NCI-H446 treated with DMSO at 0.1 percent for 48 hours (cell line): Measurements from ENCODE around the gene UAP1L1.
"Not testable (repeated sequence)": the region's sequence is repeated elsewhere in the genome, so short reads cannot be mapped to it uniquely, and the experiment has no call there.

ENCODE experiments used
- DNase-seq: peaks from one replicate; lab custom pipeline; 2025; lab: John Stamatoyannopoulos, UW

The UAP1L1 gene

GRCh38 chr9:137057545-137057944 lies 19.8 kb upstream of the UAP1L1 start:
- DNase-seq: peak; percentile 61

DNA sequence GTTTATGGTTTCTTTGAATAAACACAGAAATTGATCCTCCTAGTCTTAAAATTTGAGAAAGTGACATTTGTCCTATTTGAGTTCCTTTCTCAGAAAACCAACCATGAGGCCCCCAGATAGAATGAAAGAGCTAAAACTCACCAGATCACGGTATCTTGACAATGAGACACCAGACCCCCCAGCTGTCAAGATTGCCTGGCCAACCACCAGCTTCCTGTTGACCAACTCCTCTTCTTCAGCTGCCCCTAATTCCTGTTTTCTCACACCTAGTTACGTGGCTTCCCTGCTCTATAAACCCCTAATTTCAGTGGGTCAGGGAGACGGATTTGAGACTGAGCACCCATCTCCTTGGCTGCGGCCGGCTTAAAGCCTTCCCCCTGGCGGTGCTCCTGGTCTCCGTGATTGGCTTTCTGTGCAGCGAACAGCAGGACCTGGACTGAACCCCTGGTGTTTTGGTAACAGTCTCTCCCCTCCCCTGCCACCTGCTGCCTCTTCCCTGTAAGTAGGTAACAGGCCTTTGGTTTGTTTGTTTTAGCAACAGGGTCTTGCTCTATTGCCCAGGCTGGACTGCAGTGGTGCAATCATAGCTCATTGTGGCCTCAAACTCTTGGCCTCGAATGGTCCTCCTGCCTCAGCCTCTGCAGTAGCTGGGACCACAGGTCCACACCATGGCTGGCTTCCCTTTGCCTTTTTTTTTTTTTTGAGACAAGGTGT lies 18.6 kb upstream of the UAP1L1 start:
- DNase-seq: no peak

- no peak for DNase-seq
These were observed 14.9 kb upstream of the UAP1L1 start for GRCh38 chr9:137062384-137062783.

DNA sequence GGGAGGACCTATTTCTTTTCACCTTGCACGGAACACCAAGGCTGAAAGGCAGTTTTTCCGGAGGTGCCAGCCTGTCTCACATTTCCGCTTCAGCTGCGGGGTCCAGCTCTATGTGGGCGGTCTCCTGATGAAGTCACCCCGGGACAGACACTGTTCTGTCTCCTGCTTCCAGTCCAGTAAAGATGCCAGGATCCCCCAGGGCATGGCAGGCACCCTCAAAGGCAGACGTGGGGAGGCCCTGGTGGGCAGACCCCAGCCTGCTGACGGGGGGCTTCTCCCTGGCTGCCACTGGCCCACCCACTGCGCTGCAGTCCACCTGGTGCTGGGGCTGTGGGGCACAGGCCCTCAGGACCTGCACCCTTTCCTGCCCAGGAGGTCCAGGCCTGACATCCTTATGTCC lies 14.5 kb upstream of the UAP1L1 start:
- DNase-seq: not testable (repeated sequence)

DNA sequence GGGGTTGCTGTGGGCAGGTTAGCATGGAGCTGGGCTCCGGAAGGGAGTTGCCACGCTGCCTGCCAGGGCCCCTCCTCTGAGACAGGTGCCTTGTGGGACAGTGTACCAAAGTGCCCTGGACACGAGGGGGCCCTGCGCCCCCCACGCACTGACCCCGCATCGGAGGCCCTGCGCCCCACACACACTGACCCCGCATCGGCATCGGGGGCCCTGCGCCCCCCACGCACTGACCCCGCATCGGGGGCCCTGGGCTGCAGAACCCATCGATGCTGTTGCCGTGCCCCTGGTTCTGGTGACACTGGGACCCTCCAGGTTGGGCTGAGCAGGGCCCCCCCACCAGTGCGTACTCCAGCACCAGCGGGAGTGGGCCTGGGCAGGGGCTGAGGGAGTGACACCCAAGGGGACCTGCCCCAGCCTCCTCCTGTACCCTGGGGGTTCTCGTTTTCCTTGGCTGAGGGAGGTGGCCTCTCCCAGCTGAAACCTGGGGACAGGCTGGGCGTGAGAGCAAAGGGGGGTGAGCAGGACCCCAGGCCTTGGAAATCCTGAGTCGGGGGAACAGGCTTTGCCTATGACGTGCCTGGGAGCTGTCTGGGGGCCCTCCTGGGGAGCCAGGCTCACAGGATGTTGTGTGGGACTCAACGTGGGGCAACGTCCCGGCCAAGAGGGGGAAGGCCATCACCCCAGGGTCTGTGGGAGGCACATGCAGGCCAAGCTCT lies 13.8 kb upstream of the UAP1L1 start:
- DNase-seq: no peak

- DNase-seq: no peak
These were observed 13.1 kb upstream of the UAP1L1 start for GRCh38 chr9:137064027-137064879.

- no peak for DNase-seq
These were observed 12.5 kb upstream of the UAP1L1 start for GRCh38 chr9:137064880-137065164.

- DNase-seq: no peak
These were observed 11.9 kb upstream of the UAP1L1 start for GRCh38 chr9:137065336-137065967.

DNA sequence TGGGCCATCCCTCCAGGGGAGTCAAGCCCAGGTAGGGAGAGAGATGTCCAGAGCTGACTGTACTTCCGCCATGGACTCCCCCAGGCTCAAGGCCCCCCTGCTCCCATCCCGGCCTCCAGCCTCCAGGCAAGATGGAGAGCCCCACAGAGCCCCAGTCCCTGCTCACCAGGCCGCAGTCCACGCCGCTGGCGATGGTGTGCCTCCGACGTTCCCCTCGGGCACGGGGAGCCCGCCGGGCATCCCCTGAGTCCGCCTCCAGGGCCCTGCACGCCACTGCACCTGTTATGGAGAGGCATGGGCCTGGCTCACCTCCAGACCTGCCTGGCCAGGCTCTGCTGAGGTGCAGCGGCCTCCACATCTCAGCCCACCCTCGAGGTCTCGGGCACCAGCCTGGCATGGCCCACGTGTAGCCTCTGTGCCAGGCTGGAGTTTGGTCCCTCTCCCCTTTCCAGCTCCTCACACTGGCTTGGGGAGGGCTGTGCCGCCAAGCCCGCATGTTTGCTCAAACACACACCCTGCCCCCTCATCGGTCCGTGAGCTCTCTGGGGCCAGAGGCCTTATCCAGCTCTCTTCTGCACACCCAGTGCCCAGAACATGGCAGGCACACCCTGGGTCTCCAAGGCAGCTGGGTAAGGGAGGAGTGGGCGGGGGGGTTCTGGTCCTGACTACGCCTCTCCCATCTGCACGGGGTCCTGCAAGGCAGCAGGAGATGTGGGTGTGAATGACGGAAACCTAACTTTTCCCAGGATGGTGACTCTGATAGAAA lies 11.0 kb upstream of the UAP1L1 start:
- DNase-seq: no peak

DNA sequence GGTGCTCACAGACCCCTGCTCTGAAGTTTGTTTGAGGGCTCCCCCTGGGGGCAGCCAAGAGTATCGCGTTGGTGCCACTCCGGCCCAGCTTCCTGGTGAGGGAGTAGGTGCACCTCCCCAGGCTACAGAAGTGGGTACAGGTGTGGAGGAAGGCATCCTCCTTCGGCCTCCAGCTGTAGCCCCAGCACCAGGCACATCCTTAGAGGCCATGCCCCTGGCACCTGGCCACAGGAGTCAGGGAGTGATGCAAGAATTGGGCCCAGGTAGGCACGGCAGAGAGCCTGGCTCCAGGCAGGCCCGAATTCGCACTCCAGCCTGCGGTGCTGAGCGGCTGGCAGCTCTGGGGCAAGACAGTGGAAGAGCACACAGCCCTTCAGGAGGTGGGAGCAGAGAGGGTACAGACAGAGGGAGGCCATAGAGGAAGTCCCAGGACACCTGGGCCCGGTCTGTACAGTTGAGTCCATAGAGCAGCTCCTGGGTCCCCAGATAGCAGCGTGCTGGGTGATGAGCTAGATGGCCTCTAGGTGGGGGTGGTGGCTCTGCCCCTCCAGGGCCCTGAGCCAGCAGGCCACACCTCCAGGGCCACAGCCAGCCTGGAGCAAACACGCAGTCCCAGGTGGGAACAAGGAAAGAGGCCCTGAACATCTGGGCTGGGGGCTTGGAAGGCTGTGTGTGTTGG lies 9.3 kb upstream of the UAP1L1 start:
- DNase-seq: peak; percentile 37

GRCh38 chr9:137068539-137069507 lies 8.5 kb upstream of the UAP1L1 start:
- DNase-seq: no peak

DNA sequence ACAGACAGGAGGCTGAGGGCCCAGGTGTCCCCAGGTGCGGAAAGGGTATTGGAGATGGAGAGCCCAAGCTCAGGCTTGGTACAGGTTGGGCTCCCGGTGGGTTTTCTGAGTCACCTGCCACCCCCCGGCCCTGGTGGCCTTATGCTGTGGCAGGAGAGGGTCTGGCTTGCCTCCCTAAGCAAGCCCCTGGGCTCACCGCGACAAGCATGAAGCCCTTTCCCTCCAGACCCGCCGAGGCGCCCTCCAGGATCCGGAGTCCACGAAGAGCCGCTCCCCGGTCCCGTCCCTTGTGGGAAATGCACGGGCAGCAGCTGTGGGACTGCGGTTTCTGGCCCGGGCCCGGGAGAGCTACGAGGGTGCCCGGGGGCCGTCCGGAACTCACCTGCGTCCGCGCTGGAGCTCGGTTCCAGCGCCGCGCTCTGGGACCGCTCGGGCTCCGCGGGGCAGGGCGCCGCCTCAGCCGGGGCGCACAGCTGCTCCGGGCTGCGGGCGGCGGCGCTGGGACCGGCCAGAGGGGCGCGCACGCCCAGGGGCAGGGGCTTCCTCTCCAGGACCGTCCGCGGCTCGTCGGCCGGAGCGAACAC lies 7.7 kb upstream of the UAP1L1 start:
- DNase-seq: no peak

DNA sequence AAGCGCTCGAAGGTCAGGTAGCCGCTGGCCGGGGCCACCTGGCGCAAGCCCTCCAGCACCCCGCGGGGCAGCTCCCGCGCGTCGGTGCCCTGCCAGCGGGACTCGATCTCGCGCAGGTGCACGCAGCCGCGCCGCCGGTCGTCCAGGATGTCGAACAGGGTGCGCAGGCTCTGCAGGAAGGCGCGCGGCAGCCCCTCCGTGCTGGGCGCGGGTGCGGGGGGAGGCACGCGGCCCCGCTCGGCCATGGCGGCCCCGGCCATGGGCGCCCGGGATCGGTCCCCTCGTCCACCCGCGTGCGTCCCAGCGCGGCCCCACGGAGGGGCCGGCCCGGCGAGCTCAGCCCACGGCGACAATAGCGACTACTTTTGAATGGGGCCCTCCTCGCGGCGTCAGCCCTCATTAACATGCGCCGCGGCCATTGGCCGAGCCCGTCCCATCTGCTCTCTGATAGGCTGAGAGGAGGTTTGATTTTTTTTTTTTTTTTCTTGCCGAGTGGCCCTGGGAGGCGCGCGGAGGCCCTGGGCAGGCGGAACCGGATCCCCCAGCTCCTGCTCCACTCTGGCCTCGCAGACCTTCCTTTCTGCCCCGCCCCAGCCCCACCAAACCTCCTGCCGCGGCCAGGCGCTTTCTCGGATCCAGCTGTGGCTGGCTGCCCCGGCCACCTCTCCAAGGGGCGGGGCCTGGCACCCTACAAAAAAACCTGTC lies 7.0 kb upstream of the UAP1L1 start, which contains the start of gene SAPCD2:
Gene SAPCD2 (minus strand): TSS at position 357 of the 705 bp plus-strand sequence. CDS start 97 bp downstream, at position 260.
- peak; percentile 70 for DNase-seq

- DNase-seq: no peak
These were observed 6.4 kb upstream of the UAP1L1 start for GRCh38 chr9:137070906-137071275.

DNA sequence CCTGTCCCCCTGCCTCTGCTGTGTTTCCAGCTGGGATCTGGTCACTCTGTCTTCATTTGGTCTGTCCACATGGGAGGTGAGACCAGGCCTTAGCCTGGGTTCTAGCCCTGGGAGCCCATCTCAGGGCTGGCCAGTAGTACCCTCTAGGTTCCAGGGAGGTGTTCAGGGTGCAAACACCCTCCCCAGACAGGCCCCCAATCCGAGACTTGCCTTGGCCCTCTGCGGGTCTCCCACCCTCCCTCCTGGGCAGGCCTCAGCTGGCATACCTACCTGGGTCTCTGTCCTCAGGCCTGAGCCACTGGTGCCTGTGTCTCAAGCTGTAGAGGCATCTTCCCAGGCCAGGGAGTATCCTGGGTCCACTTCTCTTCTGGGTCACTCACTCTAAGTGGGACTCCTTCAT lies 6.0 kb upstream of the UAP1L1 start:
- no peak for DNase-seq

GRCh38 chr9:137073992-137074399 lies 3.3 kb upstream of the UAP1L1 start:
- no peak for DNase-seq

- DNase-seq: no peak
These were observed 2.6 kb upstream of the UAP1L1 start for GRCh38 chr9:137074657-137075274.

- DNase-seq: no peak
These were observed 2.0 kb upstream of the UAP1L1 start for GRCh38 chr9:137075275-137075775.
